Nucleus accumbens (tissue), 56 donors: Measurements from ENCODE around the gene UROS.
A peak's percentile ranks its signal among the peaks of the same experiment; 100 is the strongest.

Experiments
- DNase-seq, 56 donors: peaks; one replicate each; lab custom pipeline; 2025; lab: John Stamatoyannopoulos, UW

UROS gene

GRCh38 chr10:125769175-125769574 is 53.9 kb downstream of the UROS start:
- no peak for DNase-seq

- DNase-seq = peak in 2 of 56 donors; percentile 7 to 23
These were observed 54.7 kb downstream of the UROS start for GRCh38 chr10:125768219-125768855.

GRCh38 chr10:125766511-125766910 is 56.5 kb downstream of the UROS start:
- no peak for DNase-seq

DNA sequence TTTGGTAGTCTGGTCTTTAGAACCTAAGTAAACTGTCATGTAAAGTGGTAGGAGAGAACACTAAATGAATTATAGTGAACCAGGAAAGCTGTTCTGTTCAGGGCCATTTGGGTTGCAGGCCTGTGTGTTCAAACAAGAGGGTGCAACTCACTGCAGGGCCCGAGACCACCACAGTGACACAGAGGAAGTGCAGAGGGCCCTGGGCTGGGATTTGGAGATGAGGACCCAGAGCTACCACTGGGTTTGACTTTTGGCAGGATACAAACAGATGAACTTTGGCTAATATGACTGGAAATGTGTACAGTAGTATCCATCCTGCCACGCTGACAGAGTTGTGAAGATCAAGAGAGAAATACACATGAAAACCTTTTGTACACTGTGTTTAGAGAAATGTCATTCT is 57.2 kb downstream of the UROS start:
- no peak for DNase-seq

DNA sequence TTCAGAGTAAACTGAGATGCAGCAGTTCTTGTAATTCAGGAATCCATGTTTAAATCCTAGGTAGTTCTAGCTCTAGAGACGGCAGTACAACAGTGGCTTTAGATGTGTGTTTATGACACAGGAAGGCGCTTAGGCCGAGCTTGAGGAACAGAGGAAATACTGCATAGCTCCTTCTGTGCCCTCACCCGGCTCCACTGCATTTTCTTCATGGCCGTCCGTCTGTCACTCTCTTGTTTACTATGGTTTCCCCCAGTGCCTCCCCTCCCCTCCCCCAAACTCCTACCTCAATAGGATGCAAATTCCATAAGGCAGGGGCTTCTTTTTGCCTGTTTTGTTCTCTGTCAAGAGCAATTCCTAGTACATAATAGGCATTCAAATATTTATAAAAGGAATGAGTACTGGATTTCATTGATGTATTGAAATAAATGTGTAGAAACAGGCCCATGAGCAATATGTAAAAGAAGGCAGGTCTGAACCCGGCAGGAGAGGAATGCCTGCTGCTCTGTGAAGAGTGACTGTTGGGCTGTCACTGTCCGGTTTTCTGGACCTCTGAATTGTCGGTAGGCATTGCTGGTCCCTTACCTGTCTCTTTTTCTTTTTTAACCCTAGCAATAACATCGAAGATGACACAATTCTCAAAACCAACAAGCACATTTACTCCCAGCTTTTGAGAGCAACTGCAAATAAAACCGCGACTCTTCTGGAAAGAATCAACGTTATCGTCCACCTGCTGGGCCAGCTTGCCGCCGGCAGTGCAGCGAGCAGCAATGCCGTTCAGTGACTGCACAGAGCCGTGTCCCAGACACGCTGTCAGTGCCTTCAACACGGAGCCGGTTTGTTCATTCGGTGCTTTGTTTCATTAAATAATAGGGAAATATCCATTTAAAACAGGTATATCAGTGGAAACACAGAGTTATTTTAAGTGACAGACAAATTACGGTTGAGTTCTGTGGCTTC is 60.1 kb downstream of the UROS start:
- no peak for DNase-seq

GRCh38 chr10:125761961-125762360 is 61.1 kb downstream of the UROS start:
- no peak for DNase-seq

GRCh38 chr10:125757742-125758141 is 65.3 kb downstream of the UROS start:
- no peak for DNase-seq

- no peak for DNase-seq
These were observed 66.1 kb downstream of the UROS start for GRCh38 chr10:125756853-125757487.

GRCh38 chr10:125756196-125756595 is 66.9 kb downstream of the UROS start:
- no peak for DNase-seq

DNA sequence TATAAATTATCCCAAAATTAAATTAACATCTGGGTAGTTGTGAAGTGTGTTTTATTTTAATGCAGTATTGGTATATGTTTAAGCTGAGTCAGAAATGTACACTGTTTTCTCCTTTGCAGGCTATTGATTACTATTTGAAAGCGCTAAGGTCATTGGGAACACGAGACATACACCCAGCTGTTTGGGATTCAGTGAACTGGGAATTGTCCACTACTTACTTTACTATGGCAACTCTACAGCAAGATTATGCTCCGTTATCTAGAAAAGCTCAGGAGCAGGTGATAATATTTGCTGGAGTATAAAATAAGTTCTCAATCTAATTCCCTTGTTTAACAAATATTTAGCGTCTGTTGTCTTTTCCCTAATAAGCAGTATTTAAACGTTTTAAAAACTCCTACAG is 75.6 kb downstream of the UROS start:
- DNase-seq = no peak

- no peak for DNase-seq
These were observed 78.1 kb downstream of the UROS start for GRCh38 chr10:125744909-125745308.

DNA sequence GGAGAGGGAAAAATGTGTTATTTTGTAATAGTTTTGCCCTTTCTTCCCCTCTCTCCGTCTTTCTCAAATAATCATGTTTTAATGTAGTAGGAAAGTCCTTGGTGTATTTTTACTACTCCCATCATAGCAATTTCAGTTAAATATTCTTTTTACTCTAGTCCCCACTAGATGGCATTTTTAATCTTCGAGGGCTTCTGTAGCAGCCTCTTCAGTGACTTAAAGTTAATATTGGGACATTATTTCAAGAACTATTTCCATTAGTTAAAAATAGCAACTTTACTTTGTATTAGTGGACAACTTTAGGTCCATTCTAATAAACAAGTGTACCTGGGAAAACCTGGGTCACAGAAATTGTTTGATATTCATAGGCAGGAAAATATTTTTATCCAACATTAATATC is 80.6 kb downstream of the UROS start:
- no peak for DNase-seq

DNA sequence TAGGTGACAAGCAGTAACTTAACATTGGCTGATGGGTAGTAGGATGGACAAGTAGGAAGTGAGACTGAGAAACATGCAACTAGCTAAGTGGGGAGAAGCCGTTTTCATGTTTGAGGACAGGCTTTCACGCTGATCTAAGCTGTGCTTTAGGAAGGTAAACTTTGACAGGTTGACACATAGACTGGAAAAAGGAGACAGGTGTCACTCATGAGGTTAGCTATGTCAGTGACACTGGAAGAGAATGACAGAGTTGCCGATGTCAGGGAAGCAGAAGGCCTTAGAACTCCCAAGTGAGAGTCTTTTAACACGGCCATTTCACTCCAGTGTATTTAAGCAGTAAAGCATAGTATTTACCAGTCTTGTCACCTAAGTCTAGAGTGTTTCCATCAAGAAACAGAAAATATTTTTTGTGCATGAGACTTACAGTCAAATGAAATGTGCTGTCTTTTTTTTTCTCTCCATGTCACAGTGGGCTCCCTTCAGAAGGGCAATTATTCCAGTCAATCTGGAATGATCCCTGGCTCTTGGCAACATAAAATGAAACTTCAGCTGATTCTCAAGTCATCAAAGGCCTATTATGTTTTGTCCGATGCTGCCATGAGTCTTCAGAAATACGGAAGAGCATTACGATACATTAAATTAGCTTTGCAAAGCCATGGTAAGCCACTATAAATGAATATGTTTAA is 82.9 kb downstream of the UROS start:
- peak in 1 of 56 donors; percentile 5 for DNase-seq
